ENCODE data around the gene APOM. TPM values are rescaled to one million over a fixed set of nuclear protein-coding genes. Genes with fewer than 3 reads are reported as not detected.

The APOM gene
- total and polyA plus RNA-seq, 4 donors = 89.8 to 587 (median 173) TPM

GRCh38 chr6:31645325-31645724, 10.4 kb upstream of the APOM start:
- H3K36me3 ChIP-seq (ENCODE audit: control insufficient read depth in 4 of 4, insufficient read depth in 3 of 4, low read depth in 1 of 4, low read length in 3 of 4) = peaks cover 36 to 82% (median 65%) of the 10 kb centered on the region in 4 donors
- no peak overlapping the region for H3K27ac ChIP-seq (ENCODE audit: low read depth in 1 of 2, low read length in 2 of 2)
- H3K4me1 ChIP-seq (ENCODE audit: control insufficient read depth in 4 of 4, insufficient read depth in 4 of 4, low read length in 3 of 4) = peaks cover 0 to 24% (median 18%) of the 10 kb centered on the region in 4 donors
- WGBS = 98% methylated on average over 9 of the region's 9 CpGs
- no peak for TF ChIP-seq HNF4A (conservative IDR thresholded peaks at IDR 0.05)
- TF ChIP-seq NR2F2 (IDR thresholded peaks at IDR 0.05) = no peak
- no peak for DNase-seq (ENCODE audit: low spot score)
- no peaks in the 10 kb centered on the region for H3K9me3 ChIP-seq (ENCODE audit: control insufficient read depth in 4 of 4, low read length in 3 of 4)
- no peaks in the 10 kb centered on the region for H3K27me3 ChIP-seq (ENCODE audit: control insufficient read depth in 4 of 4, insufficient read depth in 4 of 4, low read length in 3 of 4)
- H3K4me3 ChIP-seq (ENCODE audit: low read depth in 1 of 3, low read length in 3 of 3) = no peak overlapping the region
- no peak overlapping the region for H3K9ac ChIP-seq (ENCODE audit: low read depth in 1 of 2, low read length in 2 of 2)

GRCh38 chr6:31651602-31652191, 4.0 kb upstream of the APOM start:
- Histone ChIP-seq H3K9me3 (ENCODE audit: control insufficient read depth in 4 of 4, low read length in 3 of 4) (no peaks in the 10 kb centered on the region), H3K27me3 (ENCODE audit: control insufficient read depth in 4 of 4, insufficient read depth in 4 of 4, low read length in 3 of 4) (no peaks in the 10 kb centered on the region), H3K4me3 (ENCODE audit: low read depth in 1 of 3, low read length in 3 of 3) (peak overlapping the region; percentile 67 to 93 (median 68)), H3K36me3 (ENCODE audit: control insufficient read depth in 4 of 4, insufficient read depth in 3 of 4, low read depth in 1 of 4, low read length in 3 of 4) (peaks cover 15 to 25% (median 19%) of the 10 kb centered on the region in 4 donors), H3K9ac (ENCODE audit: low read depth in 1 of 2, low read length in 2 of 2) (peak overlapping the region; percentile 56 to 84), H3K27ac (ENCODE audit: low read depth in 1 of 2, low read length in 2 of 2) (peak overlapping the region; percentile 93 to 99), H3K4me1 (ENCODE audit: control insufficient read depth in 4 of 4, insufficient read depth in 4 of 4, low read length in 3 of 4) (peaks cover 0 to 51% (median 37%) of the 10 kb centered on the region in 4 donors)
- TF ChIP-seq EGR1 (IDR thresholded peaks at IDR 0.05; ENCODE audit: low read depth in 2 of 2) (no peak), FOXA1 (IDR thresholded peaks at IDR 0.05) (no peak), GABPA (IDR thresholded peaks at IDR 0.05 in 1 of 2, conservative IDR thresholded peaks at IDR 0.05 in 1 of 2) (no peak), ZBTB33 (IDR thresholded peaks at IDR 0.05) (no peak), SP1 (IDR thresholded peaks at IDR 0.05) (peak; percentile 34), JUND (IDR thresholded peaks at IDR 0.05) (peak in 1 of 2 donors; percentile 34), TAF1 (conservative IDR thresholded peaks at IDR 0.05) (no peak), RXRA (IDR thresholded peaks at IDR 0.05) (peak; percentile 71 to 82), HNF4G (IDR thresholded peaks at IDR 0.05) (no peak), NR2F2 (IDR thresholded peaks at IDR 0.05) (no peak), MAX (IDR thresholded peaks at IDR 0.05) (peak; percentile 36), REST (IDR thresholded peaks at IDR 0.05) (peak; percentile 43), RAD21 (IDR thresholded peaks at IDR 0.05) (peak in 1 of 2 donors; percentile 29), FOXA2 (IDR thresholded peaks at IDR 0.05) (no peak), HNF4A (conservative IDR thresholded peaks at IDR 0.05) (peak in 1 of 2 donors; percentile 37)
- 2% methylated on average over 29 of the region's 29 CpGs for WGBS
- no peak for DNase-seq (ENCODE audit: low spot score)

All from liver (tissue), 9 donors.